HCT116 (cell line): ENCODE data around the gene IQGAP2. TPM values are rescaled to one million over a fixed set of nuclear protein-coding genes. Genes with fewer than 3 reads are reported as not detected.

Source experiments
- ATAC-seq: fragments of 200-7000 bp; cut with Tn5 transposase; 2 replicates; pipeline ENCODE4 v1.9.1; 2020; ENCODE audit warnings: mild to moderate bottlenecking, moderate library complexity
- BruUV-seq: library from RNA; stranded (reverse); fragments of 400-500 nt; replicated peaks from 2 replicates; lab custom pipeline; 2021; lab: Mats Ljungman, UMichigan
- CTCF ChIA-PET: fragments of 300-600 bp; sonication (Branson Sonifier 250); formaldehyde crosslinking; loops from one replicate; lab custom pipeline; 2021; ENCODE audit warnings: antibody characterized with exemption; lab: Charles Lee
- POLR2A ChIA-PET: fragments of 300-600, 350-600 bp; sonication (Branson Sonifier 250); formaldehyde crosslinking; loops from one replicate; lab custom pipeline; 2021; ENCODE audit warnings: antibody characterized with exemption; lab: Charles Lee
- RAD21 ChIA-PET, 2 experiments: fragments of 300-600 bp; sonication (Branson Sonifier 250); formaldehyde crosslinking; loops; one replicate each; lab custom pipeline; 2023; ENCODE audit warnings: low total read pairs in 2 of 2; ENCODE audit not compliant: uncharacterized antibody in 2 of 2, unreplicated experiment in 2 of 2, low non-redundant PET in 1 of 2; lab: Charles Lee
- DNase-seq: peaks from one replicate; pipeline ENCODE4 v3.0.0-alpha.2; 2010; ENCODE audit warnings: low read depth, low spot score
- H2AFZ ChIP-seq: fragments of 200-600 bp; shearing (Covaris generic), sonication (generic); 2 replicates; pipeline ENCODE4 v1.6.1; 2017; ENCODE audit warnings: low read depth, mixed run types, mixed read lengths, antibody characterized with exemption, low read length; ENCODE audit not compliant: poor library complexity, severe bottlenecking
- H3K27ac ChIP-seq: 2 replicates; pipeline ENCODE4 v1.5.1; 2012; ENCODE audit warnings: low read depth, low read length
- H3K27me3 ChIP-seq: fragments of 200-600 bp; sonication (generic); 2 replicates; pipeline ENCODE4 v1.6.1; 2016; ENCODE audit warnings: mixed run types, low read length, mixed read lengths; ENCODE audit not compliant: insufficient read depth
- H3K36me3 ChIP-seq, 2 experiments: fragments of 200-500 bp in 1 of 2; fragments of 200-600 bp in 1 of 2; sonication (Bioruptor generic) in 1 of 2; sonication (generic) in 1 of 2; 2 replicates each; pipeline versions ENCODE4 v1.5.1 to v1.6.1; 2014 to 2016; ENCODE audit warnings: low read length in 2 of 2, inconsistent platforms in 1 of 2, mixed read lengths in 1 of 2, mixed run types in 1 of 2; ENCODE audit not compliant: insufficient read depth in 2 of 2, control insufficient read depth in 1 of 2
- H3K4me1 ChIP-seq, 2 experiments: fragments of 200-600 bp in 1 of 2; sonication (generic) in 1 of 2; 2 replicates each; pipeline versions ENCODE4 v1.5.1 to v1.6.1; 2012 to 2017; ENCODE audit warnings: low read length in 2 of 2, inconsistent platforms in 1 of 2, mild to moderate bottlenecking in 1 of 2, mixed read lengths in 1 of 2, mixed run types in 1 of 2, moderate library complexity in 1 of 2; ENCODE audit not compliant: insufficient read depth in 2 of 2, control insufficient read depth in 1 of 2
- H3K4me2 ChIP-seq: fragments of 200-600 bp; sonication (generic); 2 replicates; pipeline ENCODE4 v1.6.1; 2017; ENCODE audit warnings: mixed run types, low read length, mixed read lengths
- H3K4me3 ChIP-seq, 2 experiments: fragments of 200-600 bp in 1 of 2; sonication (generic) in 1 of 2; replicated peaks in 1 of 2; 2 replicates each; pipeline ENCODE4 v1.5.1; 2011 to 2016; ENCODE audit warnings: low read length in 2 of 2, control low read depth in 1 of 2, low read depth in 1 of 2, mild to moderate bottlenecking in 1 of 2, mixed read lengths in 1 of 2, mixed run types in 1 of 2
- H3K79me2 ChIP-seq: fragments of 200-600 bp; sonication (generic); 2 replicates; pipeline ENCODE4 v1.6.1; 2017; ENCODE audit warnings: mild to moderate bottlenecking, mixed run types, low read length, moderate library complexity, mixed read lengths; ENCODE audit not compliant: insufficient read depth
- H3K9ac ChIP-seq: fragments of 200-600 bp; sonication (generic); 2 replicates; pipeline ENCODE4 v1.6.1; 2016; ENCODE audit warnings: low read length, mixed read lengths
- H3K9me2 ChIP-seq: fragments of 200-600 bp; sonication (generic), shearing (Covaris generic); 2 replicates; pipeline ENCODE4 v1.6.1; 2017; ENCODE audit warnings: mixed run types, mild to moderate bottlenecking, moderate library complexity; ENCODE audit not compliant: insufficient read depth
- H3K9me3 ChIP-seq, 2 experiments: fragments of 200-500 bp in 1 of 2; fragments of 200-600 bp in 1 of 2; sonication (Bioruptor generic) in 1 of 2; sonication (generic) in 1 of 2; 2 replicates each; pipeline ENCODE4 v1.6.1; 2014 to 2017; ENCODE audit warnings: low read length in 2 of 2, mixed read lengths in 2 of 2, inconsistent platforms in 1 of 2, low read depth in 1 of 2, mild to moderate bottlenecking in 1 of 2, mixed run types in 1 of 2, moderate library complexity in 1 of 2; ENCODE audit not compliant: control insufficient read depth in 1 of 2, insufficient read depth in 1 of 2
- H4K20me1 ChIP-seq: fragments of 200-600 bp; sonication (generic), shearing (Covaris generic); 2 replicates; pipeline ENCODE4 v1.6.1; 2017; ENCODE audit warnings: mixed run types, mild to moderate bottlenecking, moderate library complexity; ENCODE audit not compliant: insufficient read depth
- CEBPB ChIP-seq: IDR thresholded peaks from 2 replicates; pipeline ENCODE4 v1.6.1; 2012; ENCODE audit warnings: low read depth
- CTCF ChIP-seq, 3 experiments: fragments of 200-600 bp in 1 of 3; sonication (generic) in 1 of 3; IDR thresholded peaks in 2 of 3; conservative IDR thresholded peaks in 1 of 3; 2 replicates each; pipeline ENCODE4 v1.5.1; 2012 to 2017; ENCODE audit warnings: low read depth in 2 of 3, low read length in 2 of 3, antibody characterized with exemption in 1 of 3, borderline replicate concordance in 1 of 3, control low read depth in 1 of 3, mild to moderate bottlenecking in 1 of 3, mixed read lengths in 1 of 3, mixed run types in 1 of 3, moderate library complexity in 1 of 3; ENCODE audit not compliant: insufficient read depth in 1 of 3
- ELF1 ChIP-seq: IDR thresholded peaks from 2 replicates; pipeline ENCODE4 v1.6.1; 2012; ENCODE audit warnings: low read depth, borderline replicate concordance
- JUND ChIP-seq: IDR thresholded peaks from 2 replicates; pipeline ENCODE4 v1.6.1; 2012
- MAX ChIP-seq: IDR thresholded peaks from 2 replicates; pipeline ENCODE4 v1.6.1; 2012
- POLR2AphosphoS5 ChIP-seq: IDR thresholded peaks from 2 replicates; pipeline ENCODE4 v1.6.1; 2011; ENCODE audit warnings: mild to moderate bottlenecking, low read depth, low read length, moderate library complexity
- SP1 ChIP-seq: IDR thresholded peaks from 2 replicates; pipeline ENCODE4 v1.6.1; 2012; ENCODE audit warnings: low read depth
- TCF7L2 ChIP-seq: IDR thresholded peaks from 2 replicates; pipeline ENCODE4 v1.7.0; 2011; ENCODE audit warnings: borderline replicate concordance, inconsistent platforms; ENCODE audit not compliant: insufficient read depth, insufficient read length; ENCODE audit errors: extremely low read depth
- ZNF274 ChIP-seq: fragments of 200-500 bp; sonication (Bioruptor generic); IDR thresholded peaks from 2 replicates; pipeline ENCODE4 v1.6.1; 2014; ENCODE audit warnings: mild to moderate bottlenecking, low read depth, low read length, inconsistent platforms
- intact Hi-C: fragments of 100-400 bp; cut with micrococcal nuclease; formaldehyde crosslinking; loops from 2 replicates; pipeline ENCODE4 v1.10.0; 2022
- total RNA-seq: library from RNA; stranded (reverse); gene quantifications from one replicate; pipeline ENCODE4 v1.2.1, GENCODE V29; 2021; ENCODE audit not compliant: unreplicated experiment

The IQGAP2 gene
- total RNA-seq, 1 experiment from 2014 or later: 2.0 TPM

GRCh38 chr5:76425928-76426804 lies 23.1 kb downstream of the IQGAP2 start:
- TF ChIP-seq ZNF274 (no peak), POLR2AphosphoS5 (no peak), SP1 (no peak), ELF1 (no peak), JUND (no peak), CTCF (IDR thresholded peaks at IDR 0.05 in 2 of 3, conservative IDR thresholded peaks at IDR 0.05 in 1 of 3; ENCODE audit: borderline replicate concordance in 1 of 3, insufficient read depth in 1 of 3, low read depth in 2 of 3, low read length in 2 of 3) (no peak), CEBPB (no peak), MAX (no peak), TCF7L2 (no peak)
- DNase-seq: no peak
- H3K4me2 ChIP-seq: no peak overlapping the region

More at GRCh38 chr5:76425928-76426804, 23.1 kb downstream of the IQGAP2 start:
- Histone ChIP-seq H3K27me3 (no peaks in the 10 kb centered on the region), H3K9ac (no peak overlapping the region), H2AFZ (no peak overlapping the region), H3K4me1 (no peaks in the 10 kb centered on the region), H3K79me2 (no peaks in the 10 kb centered on the region), H3K27ac (no peak overlapping the region), H3K36me3 (no peaks in the 10 kb centered on the region), H3K9me3 (no peaks in the 10 kb centered on the region), H3K4me3 (no peak overlapping the region), H4K20me1 (no peaks in the 10 kb centered on the region), H3K9me2 (no peaks in the 10 kb centered on the region)
- POLR2A ChIA-PET: no interaction called here
- CTCF ChIA-PET: no interaction called here
- BruUV-seq: no TSS peak
- ATAC-seq: no peak
- RAD21 ChIA-PET: no interaction called here
- intact Hi-C loops: no loop called here
